K562 (cell line): ENCODE data around the gene NARF. TPM values are rescaled to one million over a fixed set of nuclear protein-coding genes. Genes with fewer than 3 reads are reported as not detected.
A peak's percentile ranks its signal among the peaks of the same experiment; 100 is the strongest.

Experiments used
- CCNT2 ChIP-seq: IDR thresholded peaks from 2 replicates; pipeline ENCODE4 v1.6.1; 2011; ENCODE audit warnings: borderline replicate concordance, low read depth, mild to moderate bottlenecking, moderate library complexity, mixed read lengths, low read length; ENCODE audit not compliant: insufficient read length; ENCODE audit errors: extremely low read depth
- CHD1 ChIP-seq: fragments of 200-600 bp; sonication (generic); IDR thresholded peaks from one replicate; pipeline ENCODE4 v1.6.1; 2012; ENCODE audit warnings: mild to moderate bottlenecking, moderate library complexity, low read length, inconsistent platforms
- CLOCK ChIP-seq: fragments of 250-450 bp; sonication (Bioruptor Pico); IDR thresholded peaks from 2 replicates; pipeline ENCODE4 v1.4.0; 2020; ENCODE audit warnings: mild to moderate bottlenecking, moderate library complexity, borderline replicate concordance
- CREB1 ChIP-seq, 2 experiments: sonication (generic) in 1 of 2; formaldehyde crosslinking in 1 of 2; IDR thresholded peaks; 2 replicates each; pipeline versions ENCODE4 v1.6.1 to v1.8.0; 2012 to 2022; ENCODE audit warnings: inconsistent platforms in 1 of 2, mild to moderate bottlenecking in 1 of 2, missing genetic modification reagents in 1 of 2, moderate library complexity in 1 of 2
- DPF2 ChIP-seq: fragments of 450-650 bp; IDR thresholded peaks from 2 replicates; pipeline ENCODE4 v1.6.1; 2016
- EP400 ChIP-seq: fragments of 450-650 bp; IDR thresholded peaks from 2 replicates; pipeline ENCODE4 v1.6.1; 2017; ENCODE audit warnings: antibody characterized with exemption, mild to moderate bottlenecking, moderate library complexity
- ERF ChIP-seq: fragments of 450-650 bp; formaldehyde crosslinking; IDR thresholded peaks from 2 replicates; pipeline ENCODE4 v1.4.0; 2020; ENCODE audit warnings: mild to moderate bottlenecking, mixed read lengths
- ETS1 ChIP-seq: conservative IDR thresholded peaks from 2 replicates; pipeline ENCODE4 v1.6.1; 2011; ENCODE audit warnings: low read depth, mild to moderate bottlenecking, low read length; ENCODE audit not compliant: control insufficient read depth
- HNRNPUL1 ChIP-seq: fragments of 200-400 bp; formaldehyde crosslinking; IDR thresholded peaks from 2 replicates; pipeline ENCODE4 v1.6.1; 2017; ENCODE audit warnings: low read length
- NFYB ChIP-seq: IDR thresholded peaks from 2 replicates; pipeline ENCODE4 v1.6.1; 2011; ENCODE audit warnings: mild to moderate bottlenecking, moderate library complexity; ENCODE audit not compliant: insufficient read length; ENCODE audit errors: extremely low read depth
- PHB ChIP-seq: fragments of 250-450 bp; sonication (Bioruptor Pico); IDR thresholded peaks from 2 replicates; pipeline ENCODE4 v1.5.0; 2021
- PHF8 ChIP-seq: fragments of 200-600 bp; sonication (generic); IDR thresholded peaks from 2 replicates; pipeline ENCODE4 v1.6.1; 2012; ENCODE audit warnings: mixed run types, mild to moderate bottlenecking, inconsistent platforms, low read length, moderate library complexity, borderline replicate concordance
- PHTF2 ChIP-seq: fragments of 250-450 bp; sonication (Bioruptor Pico); IDR thresholded peaks from 2 replicates; pipeline ENCODE4 v1.5.0; 2021; ENCODE audit warnings: mild to moderate bottlenecking
- POLR2B ChIP-seq: fragments of 450-650 bp; IDR thresholded peaks from 2 replicates; pipeline ENCODE4 v1.6.1; 2018; ENCODE audit warnings: low read depth; ENCODE audit not compliant: partially characterized antibody
- RB1 ChIP-seq: fragments of 450-650 bp; IDR thresholded peaks from 2 replicates; pipeline ENCODE4 v1.6.1; 2017; ENCODE audit warnings: low read depth, mild to moderate bottlenecking
- SMAD3 ChIP-seq: fragments of 450-650 bp; formaldehyde crosslinking; conservative IDR thresholded peaks from 2 replicates; pipeline ENCODE4 v1.4.0; 2020; ENCODE audit warnings: mild to moderate bottlenecking
- SP2 ChIP-seq: IDR thresholded peaks from 2 replicates; pipeline ENCODE4 v1.6.1; 2011; ENCODE audit warnings: mild to moderate bottlenecking, low read depth, low read length, moderate library complexity; ENCODE audit not compliant: poor library complexity, severe bottlenecking; ENCODE audit errors: extremely low read depth
- TFAM ChIP-seq: fragments of 250-450 bp; sonication (Bioruptor Pico); conservative IDR thresholded peaks from 2 replicates; pipeline ENCODE4 v1.5.0; 2021; ENCODE audit warnings: mild to moderate bottlenecking, moderate library complexity
- ZBTB5 ChIP-seq: fragments of 450-650 bp; IDR thresholded peaks from 2 replicates; pipeline ENCODE4 v1.6.1; 2017; ENCODE audit warnings: antibody characterized with exemption
- ZKSCAN1 ChIP-seq: fragments of 150-350 bp; IDR thresholded peaks from 2 replicates; pipeline ENCODE4 v1.6.1; 2016; ENCODE audit warnings: low read depth, low read length
- ZNF445 ChIP-seq: fragments of 250-450 bp; sonication (Bioruptor Pico); IDR thresholded peaks from 2 replicates; pipeline ENCODE4 v1.4.0; 2020; ENCODE audit warnings: low read depth, mild to moderate bottlenecking, moderate library complexity
- ZNF583 ChIP-seq: fragments of 250-450 bp; sonication (Bioruptor Pico); IDR thresholded peaks from 2 replicates; pipeline ENCODE4 v1.4.0; 2020
- ZNF696 ChIP-seq: fragments of 250-450 bp; sonication (Bioruptor Pico); conservative IDR thresholded peaks from 2 replicates; pipeline ENCODE4 v1.4.0; 2020; ENCODE audit warnings: mild to moderate bottlenecking, moderate library complexity
- polyA plus RNA-seq, 8 experiments: library from polyadenylated mRNA; depleted of rRNA in 4 of 8; stranded (reverse) in 5 of 8; unstranded in 3 of 8; fragments of >200 nt; fragmentation: Nextera tagmentation in 2 of 8; fragmentation: Illumina TruSeq in 1 of 8; extraction: Ambion mirVana in 2 of 8; extraction: Trizol in 1 of 8; gene quantifications; 2 replicates each; pipeline versions ENCODE4 v1.2.1 to v1.2.3, GENCODE V29; 2011 to 2014; ENCODE audit warnings: inconsistent platforms in 1 of 8, missing spikeins in 1 of 8
- total RNA-seq, 7 experiments: library from RNA; depleted of rRNA in 6 of 7; stranded (reverse); fragments of >200 nt in 6 of 7; fragmentation: Illumina TruSeq in 2 of 7; extraction: Trizol in 2 of 7; gene quantifications; 2 replicates each; pipeline versions ENCODE4 v1.2.1 to v1.2.3, GENCODE V29; 2011 to 2021; ENCODE audit warnings: low replicate concordance in 1 of 7

The NARF gene
- total and polyA plus RNA-seq, 9 of the 15 experiments (the other 6 are each of a cell fraction or from before 2014, with no cell fraction given): 60.4 to 423 (median 132) TPM

- TF ChIP-seq ZKSCAN1 (no peak; the same call in 1 of the 2 replicates), POLR2B (peak; percentile 58), CHD1 (peak; percentile 72), ZBTB5 (no peak), ZNF696 (CRISPR knock-in tag) (no peak), ERF (CRISPR knock-in tag) (0 out of 2 replicates have a peak, but pooled peaks have one; percentile 54), ETS1 (no peak; the same call in 1 of the 2 replicates), PHTF2 (CRISPR knock-in tag) (no peak), SP2 (no peak), HNRNPUL1 (no peak), NFYB (no peak), SMAD3 (CRISPR knock-in tag) (no peak), PHB (no peak), TFAM (no peak), DPF2 (no peak), CLOCK (CRISPR knock-in tag) (no peak), ZNF445 (CRISPR knock-in tag) (no peak), PHF8 (peak; percentile 88; the same call in 1 of the 2 replicates), CCNT2 (peak; percentile 59), ZNF583 (CRISPR knock-in tag) (no peak), EP400 (peak; percentile 37; the same call in 1 of the 2 replicates), RB1 (peak; percentile 87), CREB1 (IDR thresholded peaks at IDR 0.05) (peak; percentile 49; the same call in 1 of the 2 replicates), CREB1 (CRISPR knock-in tag; IDR thresholded peaks at IDR 0.05) (no peak)
Measured at GRCh38 chr17:82450357-82451106, 8.0 kb upstream of the NARF start, which contains the start of gene CYBC1 (continued).
